Measurements from ENCODE around the gene LSM14A.
"Not testable (repeated sequence)": the region's sequence is repeated elsewhere in the genome, so short reads cannot be mapped to it uniquely, and the experiment has no call there.

LSM14A gene

DNA sequence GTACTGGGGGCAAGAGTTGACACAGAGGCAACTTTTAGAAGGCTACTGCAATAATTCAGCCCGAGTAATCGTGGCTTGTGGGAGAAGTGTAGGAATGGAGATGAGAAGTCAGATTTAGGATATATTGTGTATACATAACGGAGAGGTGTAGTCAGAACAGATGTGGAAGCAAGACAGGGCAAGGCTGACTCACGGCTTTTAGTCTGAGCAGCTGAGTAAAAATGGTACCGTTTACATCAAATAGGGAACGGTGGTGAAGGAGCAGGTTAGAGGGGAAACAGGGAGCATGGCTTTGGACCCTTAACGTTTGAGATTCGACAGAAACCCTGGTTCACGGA is 796 bp upstream of the LSM14A start:
- H3K4me3 ChIP-seq (ENCODE audit: low read depth, low read length) = peak overlapping the region; percentile 52
- peaks cover 20% of the 10 kb centered on the region for H3K36me3 ChIP-seq
- no peak for DNase-seq
- no peaks in the 10 kb centered on the region for H3K9me3 ChIP-seq (ENCODE audit: severe bottlenecking)
- H3K27me3 ChIP-seq (ENCODE audit: insufficient read depth, low read depth, severe bottlenecking) = no peaks in the 10 kb centered on the region
- peak overlapping the region; percentile 100 for H3K27ac ChIP-seq
- TF ChIP-seq, protein P1, sequence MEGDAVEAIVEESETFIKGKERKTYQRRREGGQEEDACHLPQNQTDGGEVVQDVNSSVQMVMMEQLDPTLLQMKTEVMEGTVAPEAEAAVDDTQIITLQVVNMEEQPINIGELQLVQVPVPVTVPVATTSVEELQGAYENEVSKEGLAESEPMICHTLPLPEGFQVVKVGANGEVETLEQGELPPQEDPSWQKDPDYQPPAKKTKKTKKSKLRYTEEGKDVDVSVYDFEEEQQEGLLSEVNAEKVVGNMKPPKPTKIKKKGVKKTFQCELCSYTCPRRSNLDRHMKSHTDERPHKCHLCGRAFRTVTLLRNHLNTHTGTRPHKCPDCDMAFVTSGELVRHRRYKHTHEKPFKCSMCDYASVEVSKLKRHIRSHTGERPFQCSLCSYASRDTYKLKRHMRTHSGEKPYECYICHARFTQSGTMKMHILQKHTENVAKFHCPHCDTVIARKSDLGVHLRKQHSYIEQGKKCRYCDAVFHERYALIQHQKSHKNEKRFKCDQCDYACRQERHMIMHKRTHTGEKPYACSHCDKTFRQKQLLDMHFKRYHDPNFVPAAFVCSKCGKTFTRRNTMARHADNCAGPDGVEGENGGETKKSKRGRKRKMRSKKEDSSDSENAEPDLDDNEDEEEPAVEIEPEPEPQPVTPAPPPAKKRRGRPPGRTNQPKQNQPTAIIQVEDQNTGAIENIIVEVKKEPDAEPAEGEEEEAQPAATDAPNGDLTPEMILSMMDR (IDR thresholded peaks at IDR 0.05; ENCODE audit: low read depth, low read length) = no peak

DNA sequence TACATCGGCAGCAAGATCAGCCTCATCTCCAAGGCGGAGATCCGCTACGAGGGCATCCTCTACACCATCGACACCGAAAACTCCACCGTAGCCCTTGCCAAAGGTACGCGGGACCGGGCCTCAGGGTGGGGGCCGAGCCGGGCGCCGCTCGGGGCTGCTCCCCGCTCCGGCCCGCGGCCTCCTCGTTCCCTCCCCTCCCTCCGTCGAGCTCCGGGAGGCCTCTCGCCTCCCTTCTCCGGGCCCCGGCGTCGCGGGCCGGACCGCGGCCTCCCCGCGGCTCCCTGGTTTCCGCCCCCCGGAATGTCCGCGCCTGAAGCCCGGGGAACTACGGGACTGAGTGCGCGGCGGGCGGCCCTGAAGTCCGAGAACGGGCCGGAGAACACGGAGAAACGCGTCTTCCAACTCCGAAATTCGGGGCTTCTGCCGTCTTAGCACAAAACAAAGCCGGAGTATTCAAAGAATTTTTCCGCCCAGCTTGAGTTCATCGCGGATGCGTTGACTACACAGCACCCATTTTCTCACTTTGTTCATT is 423 bp downstream of the LSM14A start:
- no peak for DNase-seq
- Histone ChIP-seq H3K27ac (peak overlapping the region; percentile 100), H3K36me3 (peaks cover 22% of the 10 kb centered on the region), H3K27me3 (ENCODE audit: insufficient read depth, low read depth, severe bottlenecking) (no peaks in the 10 kb centered on the region), H3K9me3 (ENCODE audit: severe bottlenecking) (no peaks in the 10 kb centered on the region), H3K4me3 (ENCODE audit: low read depth, low read length) (peak overlapping the region; percentile 52)
- TF ChIP-seq, protein P1 (IDR thresholded peaks at IDR 0.05; ENCODE audit: low read depth, low read length) = no peak

- DNase-seq = no peak
- TF ChIP-seq, protein P1 (IDR thresholded peaks at IDR 0.05; ENCODE audit: low read depth, low read length) = no peak
- peaks cover 25% of the 10 kb centered on the region for H3K36me3 ChIP-seq
- H3K27ac ChIP-seq = peak overlapping the region; percentile 100
- no peaks in the 10 kb centered on the region for H3K27me3 ChIP-seq (ENCODE audit: insufficient read depth, low read depth, severe bottlenecking)
- H3K4me3 ChIP-seq (ENCODE audit: low read depth, low read length) = peak overlapping the region; percentile 52
- no peaks in the 10 kb centered on the region for H3K9me3 ChIP-seq (ENCODE audit: severe bottlenecking)
Measured at GRCh38 chr19:34173193-34173956, 1.1 kb downstream of the LSM14A start.

- not testable (repeated sequence) for H3K27me3 ChIP-seq (ENCODE audit: insufficient read depth, low read depth, severe bottlenecking); H3K27ac ChIP-seq; H3K4me3 ChIP-seq (ENCODE audit: low read depth, low read length); DNase-seq; H3K9me3 ChIP-seq (ENCODE audit: severe bottlenecking)
- peaks cover 41% of the 10 kb centered on the region for H3K36me3 ChIP-seq
Measured at GRCh38 chr19:34175173-34175572, 2.9 kb downstream of the LSM14A start.

DNA sequence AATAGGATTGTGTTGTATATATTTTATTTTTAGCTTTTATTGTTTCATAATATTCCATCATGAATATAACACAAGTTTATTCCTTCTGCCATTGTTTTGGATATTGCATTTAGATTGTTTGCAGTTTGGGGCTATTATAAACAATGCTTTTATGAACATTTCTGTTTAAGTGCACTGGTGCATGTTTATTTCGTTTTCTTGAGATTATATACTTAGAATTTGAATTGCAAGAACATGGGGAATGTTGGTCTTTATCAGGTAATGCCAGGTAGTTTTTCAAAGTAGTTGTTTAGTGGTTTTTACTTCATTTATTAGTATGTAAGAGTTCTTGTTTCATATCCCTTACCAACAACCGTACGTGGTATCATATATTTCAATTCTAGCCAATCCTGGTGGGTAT is 4.3 kb downstream of the LSM14A start:
- Histone ChIP-seq H3K27me3 (ENCODE audit: insufficient read depth, low read depth, severe bottlenecking) (no peaks in the 10 kb centered on the region), H3K27ac (no peak overlapping the region), H3K36me3 (peaks cover 48% of the 10 kb centered on the region), H3K4me3 (ENCODE audit: low read depth, low read length) (no peak overlapping the region), H3K9me3 (ENCODE audit: severe bottlenecking) (no peaks in the 10 kb centered on the region)
- DNase-seq = no peak
- TF ChIP-seq, protein P1 (IDR thresholded peaks at IDR 0.05; ENCODE audit: low read depth, low read length) = no peak

- TF ChIP-seq, protein P1 (IDR thresholded peaks at IDR 0.05; ENCODE audit: low read depth, low read length) = no peak
- no peak for DNase-seq
- Histone ChIP-seq H3K9me3 (ENCODE audit: severe bottlenecking) (no peaks in the 10 kb centered on the region), H3K27ac (no peak overlapping the region), H3K27me3 (ENCODE audit: insufficient read depth, low read depth, severe bottlenecking) (no peaks in the 10 kb centered on the region), H3K4me3 (ENCODE audit: low read depth, low read length) (no peak overlapping the region), H3K36me3 (peaks cover 41% of the 10 kb centered on the region)
Measured at GRCh38 chr19:34178274-34178610, 5.9 kb downstream of the LSM14A start.
